Muscle of leg (tissue), 11 donors: ENCODE measurements around the gene DMRTB1. TPM values are rescaled to one million over a fixed set of nuclear protein-coding genes. Genes with fewer than 3 reads are reported as not detected.

Experiments
- DNase-seq: peaks from one replicate; pipeline ENCODE4 v3.0.0; 2013
- H3K27ac ChIP-seq: one replicate; pipeline ENCODE4 v1.5.1; 2013; ENCODE audit warnings: mild to moderate bottlenecking, low read length, control low read depth
- H3K27me3 ChIP-seq: one replicate; pipeline ENCODE4 v1.6.1; 2013; ENCODE audit warnings: low read length; ENCODE audit not compliant: control insufficient read depth, insufficient read depth
- H3K36me3 ChIP-seq: one replicate; pipeline ENCODE4 v1.6.1; 2013; ENCODE audit warnings: low read length; ENCODE audit not compliant: control insufficient read depth, insufficient read depth
- H3K4me1 ChIP-seq: one replicate; pipeline ENCODE4 v1.6.1; 2013; ENCODE audit warnings: low read length; ENCODE audit not compliant: control insufficient read depth, insufficient read depth
- H3K4me3 ChIP-seq: one replicate; pipeline ENCODE4 v1.5.1; 2013; ENCODE audit warnings: low read length, control low read depth
- H3K9me3 ChIP-seq: replicated peaks from 2 replicates; pipeline ENCODE4 v1.6.1; 2013; ENCODE audit warnings: low read depth, low read length; ENCODE audit not compliant: control insufficient read depth
- WGBS: methylation state at CpG from one replicate; pipeline ENCODE4 v1.1.5; 2013; ENCODE audit warnings: missing lambda C conversion rate; ENCODE audit not compliant: insufficient coverage; 5-methylcytosine and 5-hydroxymethylcytosine counted together
- polyA plus RNA-seq, 8 donors: library from polyadenylated mRNA; unstranded; fragments of 120-200 nt; gene quantifications; one replicate each; pipeline versions ENCODE4 v1.2.1 to v1.2.3, GENCODE V29; 2013; ENCODE audit warnings: inconsistent platforms in 1 of 8, low replicate concordance in 1 of 8; ENCODE audit not compliant: insufficient read length in 8 of 8, insufficient read depth in 1 of 8
- total RNA-seq: library from RNA; stranded (reverse); fragments of 120-200 nt; gene quantifications from one replicate; pipeline ENCODE4 v1.2.4, GENCODE V29; 2013

DMRTB1 gene
- total and polyA plus RNA-seq, 9 donors = not detected

DNA sequence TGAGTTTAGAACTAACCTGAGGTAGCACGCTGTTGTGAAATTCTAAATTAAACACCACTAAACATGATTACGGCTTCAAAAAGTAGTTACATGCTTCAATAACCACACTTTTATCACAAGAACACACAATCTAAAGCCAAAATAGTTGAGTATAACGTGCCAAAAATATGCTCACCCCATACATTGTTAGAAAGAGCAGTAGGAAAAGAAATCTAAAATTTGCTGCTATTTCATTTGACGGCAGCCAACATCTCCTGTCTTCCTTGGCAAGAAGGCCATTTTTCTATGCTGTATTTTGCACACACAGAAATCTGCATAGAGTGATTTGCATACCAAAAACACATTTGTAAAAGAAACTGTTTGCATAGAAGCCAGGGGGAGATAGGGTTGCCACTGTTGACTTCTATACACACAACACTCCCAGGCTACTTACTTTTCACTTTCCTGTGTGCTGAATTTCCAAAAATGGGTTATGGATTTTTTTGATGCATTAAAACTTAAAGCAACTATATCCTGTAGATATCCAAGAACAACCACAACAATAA, 42.9 kb upstream of the DMRTB1 start:
- peaks cover 30% of the 10 kb centered on the region for H3K27me3 ChIP-seq
- no peaks in the 10 kb centered on the region for H3K4me1 ChIP-seq
- no peak overlapping the region for H3K4me3 ChIP-seq
- DNase-seq = no peak
- H3K9me3 ChIP-seq = no peaks in the 10 kb centered on the region
- no peak overlapping the region for H3K27ac ChIP-seq
- WGBS = 80% methylated on average over 1 of the region's 4 CpGs
- H3K36me3 ChIP-seq = no peaks in the 10 kb centered on the region

DNA sequence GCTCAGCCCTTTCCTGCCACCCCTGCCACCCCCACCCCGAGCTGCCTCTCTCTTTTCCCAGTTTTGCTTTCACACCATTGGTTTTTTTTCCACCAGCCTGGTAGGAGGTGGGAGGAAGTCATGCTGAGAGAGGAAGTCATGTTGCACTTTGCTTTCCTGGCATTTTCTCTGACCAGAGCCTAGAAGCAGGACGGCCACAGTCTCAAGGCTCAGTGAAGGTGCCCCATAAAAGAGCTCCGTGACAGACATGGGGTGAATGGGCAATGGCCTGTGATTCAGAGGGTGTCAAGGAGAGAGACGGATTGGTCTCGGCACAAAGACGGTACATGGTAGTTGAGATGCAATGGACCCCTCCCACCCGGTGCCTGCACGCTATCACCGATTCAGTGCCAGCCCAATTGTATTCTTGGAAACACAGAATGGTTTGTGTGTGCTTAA, 42.1 kb upstream of the DMRTB1 start:
- H3K27me3 ChIP-seq = peaks cover 27% of the 10 kb centered on the region
- 15% methylated on average over 5 of the region's 9 CpGs for WGBS
- no peaks in the 10 kb centered on the region for H3K4me1 ChIP-seq
- H3K27ac ChIP-seq = no peak overlapping the region
- no peaks in the 10 kb centered on the region for H3K36me3 ChIP-seq
- H3K4me3 ChIP-seq = no peak overlapping the region
- no peaks in the 10 kb centered on the region for H3K9me3 ChIP-seq
- no peak for DNase-seq

DNA sequence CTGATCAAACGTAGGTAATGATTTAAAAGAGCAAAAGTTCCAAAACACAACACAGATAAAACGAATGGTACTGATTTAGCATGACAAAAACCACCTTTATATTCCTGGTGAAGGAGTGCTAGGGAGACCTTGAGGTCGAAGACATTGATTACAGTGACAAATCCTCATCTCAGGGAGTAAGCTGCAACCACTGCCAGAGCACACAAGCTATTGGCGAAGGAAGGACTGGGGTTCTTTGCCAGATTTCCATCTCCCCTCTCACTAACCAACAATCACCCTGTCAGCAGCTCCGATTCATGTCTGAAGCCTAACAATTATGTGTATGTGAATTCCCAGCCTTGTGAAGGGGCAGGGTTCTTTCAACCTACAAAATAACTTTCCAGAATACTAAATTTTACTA, 40.2 kb upstream of the DMRTB1 start:
- Histone ChIP-seq H3K27me3 (peaks cover 21% of the 10 kb centered on the region), H3K4me1 (no peaks in the 10 kb centered on the region), H3K36me3 (no peaks in the 10 kb centered on the region), H3K27ac (no peak overlapping the region), H3K4me3 (no peak overlapping the region), H3K9me3 (no peaks in the 10 kb centered on the region)
- no CpG with 5 or more reads among the region's 5 CpGs for WGBS
- no peak for DNase-seq

DNA sequence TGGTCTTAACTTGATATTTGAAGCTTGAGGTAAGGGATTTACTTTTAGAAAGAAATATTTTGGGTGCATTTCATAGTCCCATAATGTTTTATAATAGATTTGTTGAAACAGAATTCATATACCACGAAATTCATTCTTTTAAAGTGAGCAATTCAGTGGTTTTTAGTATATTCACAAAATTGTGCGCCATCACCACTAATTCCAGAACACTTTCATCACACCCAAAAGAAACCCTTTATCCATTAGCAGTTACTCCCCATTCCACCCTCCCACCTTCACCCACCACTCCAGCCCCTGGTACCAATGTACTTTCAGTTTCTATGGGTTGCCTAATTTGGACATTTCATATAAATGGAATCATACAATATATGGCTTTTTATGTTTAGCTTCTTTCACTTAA, 38.9 kb upstream of the DMRTB1 start:
- Histone ChIP-seq H3K27ac (no peak overlapping the region), H3K4me3 (no peak overlapping the region), H3K36me3 (no peaks in the 10 kb centered on the region), H3K27me3 (peaks cover 18% of the 10 kb centered on the region), H3K9me3 (no peaks in the 10 kb centered on the region), H3K4me1 (no peaks in the 10 kb centered on the region)
- WGBS = no CpG with 5 or more reads among the region's 2 CpGs
- DNase-seq = no peak

DNA sequence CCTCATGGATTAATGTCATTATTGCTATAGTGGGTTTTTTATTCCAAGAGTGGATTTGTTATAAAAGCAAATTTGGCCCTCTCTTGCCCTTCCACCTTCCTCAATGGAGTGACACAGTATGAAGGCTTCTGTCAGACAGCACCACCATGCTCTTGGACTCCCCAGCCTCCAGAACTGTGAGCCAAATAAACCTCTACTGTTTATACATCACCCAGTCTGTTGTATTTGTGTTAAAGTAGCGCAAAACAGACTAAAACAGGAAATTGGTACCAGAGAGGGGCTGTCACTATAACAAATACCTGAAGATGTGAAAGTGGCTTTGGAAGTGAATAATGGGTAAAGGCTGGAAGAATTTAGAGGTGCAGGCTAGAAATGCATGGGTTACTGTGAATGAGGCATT, 38.0 kb upstream of the DMRTB1 start:
- DNase-seq = no peak
- Histone ChIP-seq H3K27me3 (peaks cover 17% of the 10 kb centered on the region), H3K4me3 (no peak overlapping the region), H3K27ac (no peak overlapping the region), H3K4me1 (no peaks in the 10 kb centered on the region), H3K36me3 (no peaks in the 10 kb centered on the region), H3K9me3 (no peaks in the 10 kb centered on the region)
- WGBS = 80% methylated on average over 1 of the region's 1 CpG

DNA sequence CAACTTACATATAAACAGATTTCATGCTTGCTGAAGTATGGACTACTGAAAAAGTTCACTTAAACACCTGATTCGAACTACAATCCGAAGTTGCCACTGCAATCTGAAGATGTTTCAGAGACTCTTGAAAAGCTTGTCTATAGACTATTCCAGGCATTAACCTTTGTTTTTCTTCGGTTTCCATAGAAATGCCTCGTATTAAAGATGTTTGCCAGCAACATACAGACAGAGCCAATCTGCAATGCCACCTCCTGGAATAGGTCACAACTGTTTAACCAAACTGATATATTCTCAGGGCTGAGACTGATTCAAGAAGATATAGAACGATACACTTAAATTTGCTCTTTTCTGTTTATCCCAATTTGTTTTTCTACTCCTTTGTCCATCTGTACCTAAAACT, 28.9 kb upstream of the DMRTB1 start:
- Histone ChIP-seq H3K27me3 (peaks cover 3% of the 10 kb centered on the region), H3K4me1 (no peaks in the 10 kb centered on the region), H3K4me3 (no peak overlapping the region), H3K36me3 (no peaks in the 10 kb centered on the region), H3K9me3 (no peaks in the 10 kb centered on the region), H3K27ac (no peak overlapping the region)
- DNase-seq = peak; percentile 18
- WGBS = 43% methylated on average over 4 of the region's 5 CpGs

DNA sequence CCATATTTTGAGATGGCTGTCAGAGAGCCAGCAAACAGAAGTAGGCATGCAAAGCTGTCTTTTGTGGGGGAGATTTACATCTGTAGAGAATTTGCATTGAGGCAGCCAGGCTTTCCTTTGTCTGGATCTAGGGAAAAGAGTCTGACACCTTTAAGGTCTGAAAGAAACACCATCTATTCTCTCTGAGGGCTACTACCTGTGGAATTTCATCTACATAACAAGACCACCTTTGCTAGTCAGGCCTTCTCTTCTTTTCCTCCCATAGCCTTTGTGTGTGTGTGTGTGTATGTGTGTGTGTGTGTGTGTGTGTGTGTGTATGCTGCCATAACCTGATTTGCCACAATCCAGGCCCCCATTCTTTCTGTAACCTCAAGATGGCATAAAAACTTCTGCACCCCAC, 28.4 kb upstream of the DMRTB1 start:
- Histone ChIP-seq H3K27me3 (peaks cover 3% of the 10 kb centered on the region), H3K4me1 (no peaks in the 10 kb centered on the region), H3K4me3 (no peak overlapping the region), H3K27ac (no peak overlapping the region), H3K9me3 (no peaks in the 10 kb centered on the region), H3K36me3 (no peaks in the 10 kb centered on the region)
- no peak for DNase-seq

DNA sequence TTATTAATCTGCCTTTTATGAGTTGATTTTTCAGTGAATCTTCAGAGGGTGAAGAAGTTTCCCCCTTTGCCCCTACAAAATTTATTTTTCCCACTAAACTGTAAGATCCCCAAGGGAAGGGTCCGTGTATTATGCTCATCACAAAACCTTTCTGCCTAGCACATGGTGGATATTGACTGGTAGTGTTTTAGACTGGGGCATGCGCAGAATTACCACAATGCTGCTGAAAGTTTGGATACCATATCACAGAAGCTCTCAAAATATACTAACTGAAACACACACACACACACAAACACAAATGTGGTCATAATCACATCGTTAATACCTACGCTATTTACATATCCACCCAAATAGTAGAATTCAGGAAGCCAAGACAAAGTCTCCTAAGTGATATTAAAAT, 28.0 kb upstream of the DMRTB1 start:
- H3K9me3 ChIP-seq = no peaks in the 10 kb centered on the region
- H3K36me3 ChIP-seq = no peaks in the 10 kb centered on the region
- H3K4me1 ChIP-seq = no peaks in the 10 kb centered on the region
- no peak for DNase-seq
- H3K27ac ChIP-seq = no peak overlapping the region
- no CpG with 5 or more reads among the region's 4 CpGs for WGBS
- H3K27me3 ChIP-seq = peaks cover 3% of the 10 kb centered on the region
- no peak overlapping the region for H3K4me3 ChIP-seq

DNA sequence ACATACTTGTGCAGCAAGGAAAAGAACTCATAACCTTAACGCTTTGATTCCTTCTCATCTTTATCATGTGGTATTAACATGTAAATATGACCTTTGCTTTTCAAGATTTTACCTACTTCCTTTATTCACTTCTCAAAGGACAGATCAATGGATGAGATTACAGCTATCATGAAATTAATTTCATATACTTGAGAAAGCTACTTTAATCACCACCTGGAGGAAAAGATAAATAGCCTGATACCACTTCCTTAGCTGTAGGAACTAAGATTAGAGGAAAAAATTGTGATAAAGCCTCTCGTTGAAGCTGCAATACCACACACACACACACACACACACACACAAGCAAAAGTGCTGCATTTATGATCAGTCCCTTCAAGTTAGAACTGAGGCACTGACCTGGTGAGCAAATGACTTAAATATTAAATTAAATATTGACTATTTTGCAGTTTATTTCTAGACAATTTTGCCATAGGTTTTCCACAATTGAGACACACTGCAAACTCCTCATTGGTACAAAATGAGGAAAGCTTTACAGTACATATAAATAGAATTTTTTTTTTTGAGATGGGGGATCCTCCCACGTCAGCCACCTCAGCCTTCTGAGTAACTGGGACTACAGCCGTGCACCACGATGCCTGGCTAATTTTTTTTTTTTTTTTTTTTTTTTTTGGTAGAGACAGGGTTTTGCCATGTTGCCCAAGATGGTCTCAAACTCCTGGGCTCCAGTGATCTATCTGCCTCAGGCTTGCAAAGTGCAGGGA, 27.2 kb upstream of the DMRTB1 start:
- no CpG with 5 or more reads among the region's 5 CpGs for WGBS
- no peak for DNase-seq
- no peak overlapping the region for H3K27ac ChIP-seq
- no peak overlapping the region for H3K4me3 ChIP-seq
- no peaks in the 10 kb centered on the region for H3K36me3 ChIP-seq
- no peaks in the 10 kb centered on the region for H3K4me1 ChIP-seq
- H3K27me3 ChIP-seq = peaks cover 5% of the 10 kb centered on the region
- no peaks in the 10 kb centered on the region for H3K9me3 ChIP-seq

DNA sequence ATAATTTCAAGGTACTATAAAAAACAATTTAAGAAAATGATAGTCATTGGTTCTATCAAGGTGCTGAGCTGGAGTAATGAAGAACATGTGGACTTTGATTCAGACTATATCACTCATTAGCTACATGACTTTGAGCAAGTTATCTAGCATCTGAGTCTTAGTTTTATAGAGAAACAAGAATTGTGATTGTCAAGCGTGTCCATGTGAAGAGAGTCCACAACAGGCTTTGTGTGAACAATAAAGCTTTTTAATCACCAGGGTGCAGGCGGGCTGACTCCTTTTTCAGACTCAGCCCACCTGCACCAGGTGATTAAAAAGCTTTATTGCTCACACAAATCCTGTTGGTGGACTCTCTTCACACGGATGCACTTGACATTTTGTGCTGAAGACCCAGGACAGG, 26.6 kb upstream of the DMRTB1 start:
- no peak for DNase-seq
- H3K27me3 ChIP-seq = peaks cover 5% of the 10 kb centered on the region
- 60% methylated on average over 2 of the region's 3 CpGs for WGBS
- H3K9me3 ChIP-seq = no peaks in the 10 kb centered on the region
- H3K4me1 ChIP-seq = no peaks in the 10 kb centered on the region
- no peaks in the 10 kb centered on the region for H3K36me3 ChIP-seq
- no peak overlapping the region for H3K27ac ChIP-seq
- H3K4me3 ChIP-seq = no peak overlapping the region
